ENCODE results near the gene CTSW.

- TF ChIP-seq POLR2A (IDR thresholded peaks at IDR 0.05) = no peak
- no peak for TF ChIP-seq CTCF (IDR thresholded peaks at IDR 0.05 in 4 of 5, conservative IDR thresholded peaks at IDR 0.05 in 1 of 5)
Measured at GRCh38 chr11:65932558-65932919, 52.9 kb downstream of the CTSW start.
